HepG2 (cell line): Measurements from ENCODE around the gene RAPGEF6. TPM values are rescaled to one million over a fixed set of nuclear protein-coding genes. Genes with fewer than 3 reads are reported as not detected.

Source experiments
- DR1 ChIP-seq: sonication (generic); formaldehyde crosslinking; IDR thresholded peaks from 2 replicates; pipeline ENCODE4 v1.8.0; 2021; ENCODE audit warnings: mild to moderate bottlenecking, missing genetic modification reagents, inconsistent platforms
- HMGA1 ChIP-seq: sonication (generic); formaldehyde crosslinking; conservative IDR thresholded peaks from 2 replicates; pipeline ENCODE4 v1.4.0; 2020; ENCODE audit warnings: missing genetic modification reagents
- JUNB ChIP-seq: sonication (generic); formaldehyde crosslinking; IDR thresholded peaks from 2 replicates; pipeline ENCODE4 v1.8.0; 2022; ENCODE audit warnings: missing genetic modification reagents, mild to moderate bottlenecking, borderline replicate concordance
- KDM1A ChIP-seq: IDR thresholded peaks from 2 replicates; pipeline ENCODE4 v1.6.1; 2016; ENCODE audit warnings: missing compliant biosample characterization
- SOX6 ChIP-seq, 2 experiments: fragments of 450-650 bp in 1 of 2; sonication (generic) in 1 of 2; formaldehyde crosslinking in 1 of 2; IDR thresholded peaks; 2 replicates each; pipeline versions ENCODE4 v1.4.0 to v1.6.1; 2017 to 2020; ENCODE audit warnings: antibody characterized with exemption in 1 of 2, mild to moderate bottlenecking in 1 of 2, missing genetic modification reagents in 1 of 2
- U2AF2 ChIP-seq: fragments of 200-400 bp; formaldehyde crosslinking; IDR thresholded peaks from 2 replicates; pipeline ENCODE4 v1.6.1; 2017; ENCODE audit warnings: low read depth, mild to moderate bottlenecking, low read length
- ZNF234 ChIP-seq: sonication (generic); formaldehyde crosslinking; conservative IDR thresholded peaks from 2 replicates; pipeline ENCODE4 v1.5.1; 2020; ENCODE audit warnings: mild to moderate bottlenecking, missing genetic modification reagents
- polyA plus RNA-seq, 8 experiments: library from polyadenylated mRNA; depleted of rRNA in 3 of 8; stranded (reverse) in 7 of 8; unstranded in 1 of 8; fragments of >200 nt; fragmentation: Illumina TruSeq in 4 of 8; extraction: Trizol in 4 of 8; gene quantifications; 2 replicates each; pipeline versions ENCODE4 v1.2.1 to v1.2.3, GENCODE V29; 2011 to 2016; ENCODE audit warnings: low read depth in 4 of 8, missing spikeins in 1 of 8, mixed read lengths in 1 of 8; ENCODE audit not compliant: insufficient read depth in 1 of 8
- total RNA-seq, 5 experiments: library from RNA; depleted of rRNA; stranded (reverse); fragments of >200 nt; fragmentation: Illumina TruSeq; extraction: Trizol; gene quantifications; 2 replicates each; pipeline ENCODE4 v1.2.3, GENCODE V29; 2016; ENCODE audit warnings: low read depth in 1 of 5
- TF ChIP-seq, protein P1 (sequence below): sonication (generic); formaldehyde crosslinking; IDR thresholded peaks from 2 replicates; pipeline ENCODE4 v1.4.0; 2020; ENCODE audit warnings: mild to moderate bottlenecking, missing genetic modification reagents
- TF ChIP-seq, protein P2 (sequence below): IDR thresholded peaks from 2 replicates; pipeline ENCODE4 v1.6.1; 2016
- TF ChIP-seq, protein P3 (sequence below): sonication (generic); formaldehyde crosslinking; IDR thresholded peaks from 2 replicates; pipeline ENCODE4 v1.8.0; 2022; ENCODE audit warnings: missing genetic modification reagents, mild to moderate bottlenecking, inconsistent platforms, borderline replicate concordance
- TF ChIP-seq, protein P4 (sequence below), 2 experiments: sonication (generic) in 1 of 2; formaldehyde crosslinking in 1 of 2; IDR thresholded peaks; 2 replicates each; pipeline versions ENCODE4 v1.6.1 to v1.9.0; 2014 to 2022; ENCODE audit warnings: antibody characterized with exemption in 1 of 2, borderline replicate concordance in 1 of 2, inconsistent platforms in 1 of 2, low read depth in 1 of 2, missing genetic modification reagents in 1 of 2

RAPGEF6 gene
- total and polyA plus RNA-seq, 2 of the 13 experiments (the other 11 are each of a cell fraction or from before 2014, with no cell fraction given), result 7.7 to 24.6 TPM

- TF ChIP-seq, protein P1, sequence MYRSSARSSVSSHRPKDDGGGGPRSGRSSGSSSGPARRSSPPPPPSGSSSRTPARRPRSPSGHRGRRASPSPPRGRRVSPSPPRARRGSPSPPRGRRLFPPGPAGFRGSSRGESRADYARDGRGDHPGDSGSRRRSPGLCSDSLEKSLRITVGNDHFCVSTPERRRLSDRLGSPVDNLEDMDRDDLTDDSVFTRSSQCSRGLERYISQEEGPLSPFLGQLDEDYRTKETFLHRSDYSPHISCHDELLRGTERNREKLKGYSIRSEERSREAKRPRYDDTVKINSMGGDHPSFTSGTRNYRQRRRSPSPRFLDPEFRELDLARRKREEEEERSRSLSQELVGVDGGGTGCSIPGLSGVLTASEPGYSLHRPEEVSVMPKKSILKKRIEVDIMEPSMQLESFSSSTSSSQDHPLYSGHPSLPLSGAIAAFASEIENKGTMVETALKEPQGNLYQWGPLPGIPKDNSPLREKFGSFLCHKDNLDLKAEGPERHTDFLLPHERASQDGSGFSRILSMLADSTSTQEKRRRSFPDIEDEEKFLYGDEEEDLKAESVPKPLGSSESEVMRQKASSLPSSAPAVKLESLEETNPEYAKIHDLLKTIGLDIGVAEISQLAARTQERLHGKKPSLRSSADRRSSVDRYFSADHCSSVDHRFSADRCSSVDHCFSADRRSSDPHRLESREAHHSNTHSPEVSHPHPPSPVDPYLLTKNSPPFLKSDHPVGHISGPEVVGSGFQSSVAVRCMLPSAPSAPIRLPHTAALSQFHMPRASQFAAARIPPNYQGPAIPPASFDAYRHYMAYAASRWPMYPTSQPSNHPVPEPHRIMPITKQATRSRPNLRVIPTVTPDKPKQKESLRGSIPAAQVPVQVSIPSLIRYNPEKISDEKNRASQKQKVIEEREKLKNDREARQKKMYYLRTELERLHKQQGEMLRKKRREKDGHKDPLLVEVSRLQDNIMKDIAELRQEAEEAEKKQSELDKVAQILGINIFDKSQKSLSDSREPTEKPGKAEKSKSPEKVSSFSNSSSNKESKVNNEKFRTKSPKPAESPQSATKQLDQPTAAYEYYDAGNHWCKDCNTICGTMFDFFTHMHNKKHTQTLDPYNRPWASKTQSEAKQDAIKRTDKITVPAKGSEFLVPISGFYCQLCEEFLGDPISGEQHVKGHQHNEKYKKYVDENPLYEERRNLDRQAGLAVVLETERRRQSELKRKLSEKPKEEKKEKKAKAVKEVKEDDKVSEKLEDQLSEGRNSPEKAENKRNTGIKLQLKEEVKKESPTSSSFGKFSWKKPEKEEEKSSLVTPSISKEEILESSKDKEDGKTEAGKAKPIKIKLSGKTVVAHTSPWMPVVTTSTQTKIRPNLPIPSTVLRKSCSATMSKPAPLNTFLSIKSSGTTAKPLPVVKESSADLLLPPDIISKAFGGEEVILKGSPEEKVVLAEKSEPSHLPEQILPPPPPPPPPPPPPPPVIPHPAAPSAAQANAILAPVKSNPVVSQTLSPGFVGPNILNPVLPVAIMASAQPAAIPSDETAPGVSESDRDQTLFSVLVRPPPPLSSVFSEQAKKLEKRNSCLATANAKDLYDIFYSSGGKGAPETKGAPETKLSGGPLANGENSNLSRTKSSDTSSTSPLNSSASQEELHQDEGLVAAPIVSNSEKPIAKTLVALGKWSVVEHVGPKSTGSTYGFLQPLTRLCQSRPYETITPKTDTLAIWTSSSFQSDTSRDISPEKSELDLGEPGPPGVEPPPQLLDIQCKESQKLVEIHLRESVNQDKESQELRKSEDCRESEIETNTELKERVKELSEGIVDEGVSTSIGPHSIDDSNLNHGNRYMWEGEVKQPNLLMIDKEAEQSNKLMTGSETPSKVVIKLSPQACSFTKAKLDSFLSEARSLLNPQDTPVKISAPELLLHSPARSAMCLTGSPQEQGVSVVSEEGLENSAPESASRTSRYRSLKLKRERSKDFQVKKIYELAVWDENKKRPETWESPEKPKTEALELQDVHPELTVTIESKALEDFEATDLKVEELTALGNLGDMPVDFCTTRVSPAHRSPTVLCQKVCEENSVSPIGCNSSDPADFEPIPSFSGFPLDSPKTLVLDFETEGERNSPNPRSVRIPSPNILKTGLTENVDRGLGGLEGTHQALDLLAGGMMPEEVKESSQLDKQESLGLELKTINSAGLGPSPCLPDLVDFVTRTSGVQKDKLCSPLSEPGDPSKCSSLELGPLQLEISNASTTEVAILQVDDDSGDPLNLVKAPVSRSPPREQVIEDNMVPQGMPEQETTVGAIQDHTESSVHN (CRISPR knock-in tag), result no peak
- TF ChIP-seq ZNF234 (CRISPR knock-in tag), result no peak
- TF ChIP-seq U2AF2, result no peak
- no peak for TF ChIP-seq JUNB
- TF ChIP-seq HMGA1, result no peak
- no peak for TF ChIP-seq DR1
- TF ChIP-seq, protein P2, sequence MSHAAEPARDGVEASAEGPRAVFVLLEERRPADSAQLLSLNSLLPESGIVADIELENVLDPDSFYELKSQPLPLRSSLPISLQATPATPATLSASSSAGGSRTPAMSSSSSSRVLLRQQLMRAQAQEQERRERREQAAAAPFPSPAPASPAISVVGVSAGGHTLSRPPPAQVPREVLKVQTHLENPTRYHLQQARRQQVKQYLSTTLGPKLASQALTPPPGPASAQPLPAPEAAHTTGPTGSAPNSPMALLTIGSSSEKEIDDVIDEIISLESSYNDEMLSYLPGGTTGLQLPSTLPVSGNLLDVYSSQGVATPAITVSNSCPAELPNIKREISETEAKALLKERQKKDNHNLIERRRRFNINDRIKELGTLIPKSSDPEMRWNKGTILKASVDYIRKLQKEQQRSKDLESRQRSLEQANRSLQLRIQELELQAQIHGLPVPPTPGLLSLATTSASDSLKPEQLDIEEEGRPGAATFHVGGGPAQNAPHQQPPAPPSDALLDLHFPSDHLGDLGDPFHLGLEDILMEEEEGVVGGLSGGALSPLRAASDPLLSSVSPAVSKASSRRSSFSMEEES (CRISPR knock-in tag), result 0 out of 2 replicates have a peak, but pooled peaks have one; percentile 32
- no peak for TF ChIP-seq SOX6 (IDR thresholded peaks at IDR 0.05)
- peak; percentile 77; the same call in 1 of the 2 replicates for TF ChIP-seq SOX6 (CRISPR knock-in tag; IDR thresholded peaks at IDR 0.05)
- TF ChIP-seq, protein P3, sequence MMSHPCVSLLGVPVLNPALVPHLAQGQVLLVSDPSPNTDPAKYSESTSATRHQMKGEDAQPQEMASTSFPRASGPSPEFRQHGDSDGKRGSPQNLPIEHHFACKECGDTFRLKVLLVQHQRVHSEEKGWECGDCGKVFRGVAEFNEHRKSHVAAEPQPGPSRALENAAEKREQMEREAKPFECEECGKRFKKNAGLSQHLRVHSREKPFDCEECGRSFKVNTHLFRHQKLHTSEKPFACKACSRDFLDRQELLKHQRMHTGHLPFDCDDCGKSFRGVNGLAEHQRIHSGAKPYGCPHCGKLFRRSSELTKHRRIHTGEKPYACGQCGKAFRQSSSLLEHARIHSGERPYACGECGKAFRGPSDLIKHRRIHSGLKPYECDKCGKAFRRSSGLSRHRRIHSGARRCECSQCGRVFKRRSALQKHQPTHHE (CRISPR knock-in tag), result no peak
- TF ChIP-seq KDM1A, result no peak
- TF ChIP-seq, protein P4, sequence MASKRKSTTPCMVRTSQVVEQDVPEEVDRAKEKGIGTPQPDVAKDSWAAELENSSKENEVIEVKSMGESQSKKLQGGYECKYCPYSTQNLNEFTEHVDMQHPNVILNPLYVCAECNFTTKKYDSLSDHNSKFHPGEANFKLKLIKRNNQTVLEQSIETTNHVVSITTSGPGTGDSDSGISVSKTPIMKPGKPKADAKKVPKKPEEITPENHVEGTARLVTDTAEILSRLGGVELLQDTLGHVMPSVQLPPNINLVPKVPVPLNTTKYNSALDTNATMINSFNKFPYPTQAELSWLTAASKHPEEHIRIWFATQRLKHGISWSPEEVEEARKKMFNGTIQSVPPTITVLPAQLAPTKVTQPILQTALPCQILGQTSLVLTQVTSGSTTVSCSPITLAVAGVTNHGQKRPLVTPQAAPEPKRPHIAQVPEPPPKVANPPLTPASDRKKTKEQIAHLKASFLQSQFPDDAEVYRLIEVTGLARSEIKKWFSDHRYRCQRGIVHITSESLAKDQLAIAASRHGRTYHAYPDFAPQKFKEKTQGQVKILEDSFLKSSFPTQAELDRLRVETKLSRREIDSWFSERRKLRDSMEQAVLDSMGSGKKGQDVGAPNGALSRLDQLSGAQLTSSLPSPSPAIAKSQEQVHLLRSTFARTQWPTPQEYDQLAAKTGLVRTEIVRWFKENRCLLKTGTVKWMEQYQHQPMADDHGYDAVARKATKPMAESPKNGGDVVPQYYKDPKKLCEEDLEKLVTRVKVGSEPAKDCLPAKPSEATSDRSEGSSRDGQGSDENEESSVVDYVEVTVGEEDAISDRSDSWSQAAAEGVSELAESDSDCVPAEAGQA (IDR thresholded peaks at IDR 0.05; ENCODE audit: low read depth), result no peak
- TF ChIP-seq, protein P4 (CRISPR knock-in tag; IDR thresholded peaks at IDR 0.05; ENCODE audit: borderline replicate concordance), result no peak
Measured at GRCh38 chr5:131386779-131387178, 248.2 kb downstream of the RAPGEF6 start (continued).
